Measurements from ENCODE around the gene SLC6A13.
"Not testable (repeated sequence)": the region's sequence is repeated elsewhere in the genome, so short reads cannot be mapped to it uniquely, and the experiment has no call there.

The SLC6A13 gene

GRCh38 chr12:302766-303165 is 40.1 kb upstream of the SLC6A13 start:
- WGBS (ENCODE audit: extremely low coverage, insufficient coverage, insufficient read length), result no CpG with 5 or more reads among the region's 3 CpGs

GRCh38 chr12:300166-300565 is 37.5 kb upstream of the SLC6A13 start:
- peaks cover 10 to 12% of the 10 kb centered on the region in 2 experiments for H3K36me3 ChIP-seq (ENCODE audit: control insufficient read depth in 1 of 2, insufficient read depth in 2 of 2, low read length in 2 of 2)
- not testable (repeated sequence) for H3K9me3 ChIP-seq (ENCODE audit: insufficient read depth, low read depth, low read length); H3K18ac ChIP-seq (ENCODE audit: low read length); DNase-seq; H4K12ac ChIP-seq (ENCODE audit: low read depth, low read length); H3K4me3 ChIP-seq (ENCODE audit: low read depth, low read length); H2BK5ac ChIP-seq (ENCODE audit: low read depth, low read length, poor library complexity); H3K27ac ChIP-seq (ENCODE audit: low read depth, low read length); H2BK12ac ChIP-seq (ENCODE audit: low read length); H3K4me1 ChIP-seq (ENCODE audit: control insufficient read depth in 1 of 2, insufficient read depth in 2 of 2, low read length in 2 of 2); H3K79me1 ChIP-seq (ENCODE audit: low read length); H3K79me2 ChIP-seq (ENCODE audit: control insufficient read depth, insufficient read depth, low read length, poor library complexity); H3K4ac ChIP-seq (ENCODE audit: low read depth, low read length); H3K23ac ChIP-seq (ENCODE audit: low read length); H3K9ac ChIP-seq (ENCODE audit: low read length); H3K14ac ChIP-seq (ENCODE audit: low read length); H4K8ac ChIP-seq (ENCODE audit: low read depth, low read length); H2AK5ac ChIP-seq (ENCODE audit: low read length); H2BK120ac ChIP-seq (ENCODE audit: insufficient read depth, low read length, poor library complexity); H2AFZ ChIP-seq (ENCODE audit: insufficient read depth, low read length, poor library complexity); H3K4me2 ChIP-seq (ENCODE audit: low read length); H3K27me3 ChIP-seq (ENCODE audit: insufficient read depth, low read length); H4K91ac ChIP-seq (ENCODE audit: low read depth, low read length)
- WGBS (ENCODE audit: extremely low coverage, insufficient coverage, insufficient read length), result no CpG with 5 or more reads among the region's 1 CpG

More at GRCh38 chr12:302766-303165, 40.1 kb upstream of the SLC6A13 start:
- H3K27ac ChIP-seq (ENCODE audit: low read depth, low read length); H2AK5ac ChIP-seq (ENCODE audit: low read length); H3K23ac ChIP-seq (ENCODE audit: low read length); H2BK12ac ChIP-seq (ENCODE audit: low read length); DNase-seq; H3K27me3 ChIP-seq (ENCODE audit: insufficient read depth, low read length); H3K4me1 ChIP-seq (ENCODE audit: control insufficient read depth in 1 of 2, insufficient read depth in 2 of 2, low read length in 2 of 2); H4K8ac ChIP-seq (ENCODE audit: low read depth, low read length); H3K14ac ChIP-seq (ENCODE audit: low read length); H3K79me1 ChIP-seq (ENCODE audit: low read length); H3K4me2 ChIP-seq (ENCODE audit: low read length); H2BK120ac ChIP-seq (ENCODE audit: insufficient read depth, low read length, poor library complexity); H3K18ac ChIP-seq (ENCODE audit: low read length); H4K91ac ChIP-seq (ENCODE audit: low read depth, low read length); H3K4me3 ChIP-seq (ENCODE audit: low read depth, low read length); H2BK5ac ChIP-seq (ENCODE audit: low read depth, low read length, poor library complexity); H3K4ac ChIP-seq (ENCODE audit: low read depth, low read length); H4K12ac ChIP-seq (ENCODE audit: low read depth, low read length); H3K9me3 ChIP-seq (ENCODE audit: insufficient read depth, low read depth, low read length); H3K79me2 ChIP-seq (ENCODE audit: control insufficient read depth, insufficient read depth, low read length, poor library complexity); H3K9ac ChIP-seq (ENCODE audit: low read length); H2AFZ ChIP-seq (ENCODE audit: insufficient read depth, low read length, poor library complexity): not testable (repeated sequence)
- H3K36me3 ChIP-seq (ENCODE audit: control insufficient read depth in 1 of 2, insufficient read depth in 2 of 2, low read length in 2 of 2), result peaks cover 15 to 21% of the 10 kb centered on the region in 2 experiments

- H3K9ac ChIP-seq (ENCODE audit: low read length); H3K14ac ChIP-seq (ENCODE audit: low read length); H3K27me3 ChIP-seq (ENCODE audit: insufficient read depth, low read length); H3K9me3 ChIP-seq (ENCODE audit: insufficient read depth, low read depth, low read length); H4K8ac ChIP-seq (ENCODE audit: low read depth, low read length); H3K4me2 ChIP-seq (ENCODE audit: low read length); DNase-seq; H3K4me1 ChIP-seq (ENCODE audit: control insufficient read depth in 1 of 2, insufficient read depth in 2 of 2, low read length in 2 of 2); H2BK5ac ChIP-seq (ENCODE audit: low read depth, low read length, poor library complexity); H3K79me2 ChIP-seq (ENCODE audit: control insufficient read depth, insufficient read depth, low read length, poor library complexity); H3K79me1 ChIP-seq (ENCODE audit: low read length); H2AK5ac ChIP-seq (ENCODE audit: low read length); H2AFZ ChIP-seq (ENCODE audit: insufficient read depth, low read length, poor library complexity); H4K12ac ChIP-seq (ENCODE audit: low read depth, low read length); H3K23ac ChIP-seq (ENCODE audit: low read length); H3K4me3 ChIP-seq (ENCODE audit: low read depth, low read length); H2BK120ac ChIP-seq (ENCODE audit: insufficient read depth, low read length, poor library complexity); H3K18ac ChIP-seq (ENCODE audit: low read length); H3K4ac ChIP-seq (ENCODE audit: low read depth, low read length); H4K91ac ChIP-seq (ENCODE audit: low read depth, low read length); H3K27ac ChIP-seq (ENCODE audit: low read depth, low read length); H2BK12ac ChIP-seq (ENCODE audit: low read length): not testable (repeated sequence)
- peaks cover 10 to 15% of the 10 kb centered on the region in 2 experiments for H3K36me3 ChIP-seq (ENCODE audit: control insufficient read depth in 1 of 2, insufficient read depth in 2 of 2, low read length in 2 of 2)
- no CpG with 5 or more reads among the region's 5 CpGs for WGBS (ENCODE audit: extremely low coverage, insufficient coverage, insufficient read length)
Measured at GRCh38 chr12:299511-299910, 36.9 kb upstream of the SLC6A13 start.

GRCh38 chr12:298059-298458 is 35.4 kb upstream of the SLC6A13 start:
- not testable (repeated sequence) for H2BK5ac ChIP-seq (ENCODE audit: low read depth, low read length, poor library complexity); H3K9me3 ChIP-seq (ENCODE audit: insufficient read depth, low read depth, low read length); H3K18ac ChIP-seq (ENCODE audit: low read length); H2BK12ac ChIP-seq (ENCODE audit: low read length); H2AFZ ChIP-seq (ENCODE audit: insufficient read depth, low read length, poor library complexity); H3K4me1 ChIP-seq (ENCODE audit: control insufficient read depth in 1 of 2, insufficient read depth in 2 of 2, low read length in 2 of 2); H3K79me1 ChIP-seq (ENCODE audit: low read length); DNase-seq; H3K14ac ChIP-seq (ENCODE audit: low read length); H3K79me2 ChIP-seq (ENCODE audit: control insufficient read depth, insufficient read depth, low read length, poor library complexity); H4K91ac ChIP-seq (ENCODE audit: low read depth, low read length); H3K4me2 ChIP-seq (ENCODE audit: low read length); H3K9ac ChIP-seq (ENCODE audit: low read length); H4K12ac ChIP-seq (ENCODE audit: low read depth, low read length); H4K8ac ChIP-seq (ENCODE audit: low read depth, low read length); H2AK5ac ChIP-seq (ENCODE audit: low read length); H3K23ac ChIP-seq (ENCODE audit: low read length); H3K4ac ChIP-seq (ENCODE audit: low read depth, low read length); H3K27ac ChIP-seq (ENCODE audit: low read depth, low read length); H2BK120ac ChIP-seq (ENCODE audit: insufficient read depth, low read length, poor library complexity); H3K4me3 ChIP-seq (ENCODE audit: low read depth, low read length); H3K27me3 ChIP-seq (ENCODE audit: insufficient read depth, low read length)
- peaks cover 8 to 12% of the 10 kb centered on the region in 2 experiments for H3K36me3 ChIP-seq (ENCODE audit: control insufficient read depth in 1 of 2, insufficient read depth in 2 of 2, low read length in 2 of 2)
- WGBS (ENCODE audit: extremely low coverage, insufficient coverage, insufficient read length), result no CpG with 5 or more reads among the region's 8 CpGs
